Effector memory CD4-positive, alpha-beta T cell (primary cell): ENCODE data around the gene SOX18.

ENCODE experiments used
- DNase-seq, 3 donors: peaks; one replicate each; pipeline ENCODE4 v3.0.0-alpha.2; 2020
- H3K27ac ChIP-seq: 2 replicates; pipeline ENCODE4 v1.7.0; 2013; ENCODE audit warnings: mild to moderate bottlenecking, low read length, moderate library complexity; ENCODE audit not compliant: insufficient read depth, poor library complexity, severe bottlenecking
- H3K27me3 ChIP-seq: replicated peaks from 2 replicates; pipeline ENCODE4 v1.7.0; 2013; ENCODE audit warnings: mild to moderate bottlenecking, low read length; ENCODE audit not compliant: insufficient read depth, control insufficient read depth, poor library complexity, severe bottlenecking
- H3K36me3 ChIP-seq: 2 replicates; pipeline ENCODE4 v1.7.0; 2013; ENCODE audit warnings: mild to moderate bottlenecking, low read length, moderate library complexity; ENCODE audit not compliant: control insufficient read depth, insufficient read depth
- H3K4me1 ChIP-seq: 2 replicates; pipeline ENCODE4 v1.7.0; 2013; ENCODE audit warnings: low read length, mild to moderate bottlenecking; ENCODE audit not compliant: control insufficient read depth, insufficient read depth, poor library complexity, severe bottlenecking
- H3K4me3 ChIP-seq: 2 replicates; pipeline ENCODE4 v1.7.0; 2013; ENCODE audit warnings: low read length, low read depth, mild to moderate bottlenecking; ENCODE audit not compliant: insufficient read depth, poor library complexity, severe bottlenecking
- H3K9me3 ChIP-seq: 2 replicates; pipeline ENCODE4 v1.7.0; 2013; ENCODE audit warnings: mild to moderate bottlenecking, low read length, moderate library complexity; ENCODE audit not compliant: control insufficient read depth

Gene SOX18

DNA sequence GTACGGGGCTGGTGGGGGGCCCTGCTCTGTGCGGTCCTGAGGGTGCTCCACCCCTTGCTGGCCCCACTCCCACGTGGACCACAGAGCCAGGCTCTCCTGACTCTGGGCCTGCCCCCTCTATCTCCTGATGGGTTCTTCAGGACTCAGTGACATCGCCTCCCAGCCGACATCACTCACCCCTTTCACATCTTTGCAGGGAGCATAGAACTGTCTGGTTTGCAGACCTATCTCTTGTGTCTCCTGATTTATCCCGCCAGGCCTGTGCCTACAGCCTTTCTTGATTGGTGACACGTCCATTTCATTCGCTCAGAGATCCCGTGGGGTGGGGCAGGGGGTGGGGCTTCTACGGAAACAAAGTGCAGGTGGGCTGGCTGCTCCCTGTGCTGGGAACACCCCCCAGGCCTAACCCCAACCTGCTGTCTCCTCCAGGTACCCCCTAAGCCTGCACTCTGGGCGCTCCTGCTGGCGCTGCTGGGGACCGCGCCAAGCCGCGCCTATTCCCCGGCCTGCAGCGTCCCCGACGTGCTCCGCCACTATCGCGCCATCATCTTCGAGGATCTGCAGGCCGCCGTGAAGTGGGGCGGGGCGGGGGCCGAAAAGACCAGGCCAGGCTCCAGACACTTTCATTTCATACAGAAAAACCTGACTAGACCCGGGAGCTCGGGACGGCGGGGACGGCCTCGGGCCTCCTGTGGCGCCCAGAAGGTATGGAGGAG is 11.8 kb downstream of the SOX18 start:
- Histone ChIP-seq H3K27me3 (no peaks in the 10 kb centered on the region), H3K27ac (peak overlapping the region; percentile 32), H3K4me1 (peaks cover 79% of the 10 kb centered on the region), H3K36me3 (peaks cover 6% of the 10 kb centered on the region), H3K9me3 (no peaks in the 10 kb centered on the region), H3K4me3 (peak overlapping the region; percentile 66)
- DNase-seq, result no peak

- no peaks in the 10 kb centered on the region for H3K27me3 ChIP-seq
These were observed 12.3 kb downstream of the SOX18 start for GRCh38 chr20:64037199-64037497.

GRCh38 chr20:64036346-64037198 is 12.9 kb downstream of the SOX18 start:
- Histone ChIP-seq H3K9me3 (no peaks in the 10 kb centered on the region), H3K4me1 (peaks cover 71% of the 10 kb centered on the region), H3K27ac (peak overlapping the region; percentile 45), H3K4me3 (no peak overlapping the region), H3K27me3 (no peaks in the 10 kb centered on the region), H3K36me3 (peaks cover 17% of the 10 kb centered on the region)
- no peak for DNase-seq

More at GRCh38 chr20:64037199-64037497, 12.3 kb downstream of the SOX18 start:
- peaks cover 11% of the 10 kb centered on the region for H3K36me3 ChIP-seq
- DNase-seq, result no peak
- H3K27ac ChIP-seq, result peak overlapping the region; percentile 32
- H3K9me3 ChIP-seq, result no peaks in the 10 kb centered on the region
- no peak overlapping the region for H3K4me3 ChIP-seq
- peaks cover 77% of the 10 kb centered on the region for H3K4me1 ChIP-seq

DNA sequence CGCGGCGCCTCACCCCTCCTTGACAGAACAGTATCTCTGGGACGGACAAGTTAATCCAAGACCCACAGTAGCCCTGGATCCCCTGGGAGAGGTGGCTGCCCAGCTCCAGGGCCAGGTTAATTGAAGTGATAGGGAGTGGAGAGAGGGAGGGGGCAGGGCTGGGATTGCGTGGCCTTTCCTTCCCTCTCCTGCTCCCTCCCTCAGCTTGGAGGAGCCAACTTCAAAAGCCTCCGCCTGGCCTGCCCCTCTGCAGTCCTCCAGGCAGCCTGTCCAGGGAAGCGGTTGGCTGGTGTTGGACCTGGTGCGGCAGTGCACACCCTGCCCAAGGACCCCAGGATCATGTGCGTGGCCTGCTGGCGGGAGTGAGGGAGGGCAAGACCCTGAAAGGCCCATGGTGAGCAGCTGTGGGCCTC is 13.5 kb downstream of the SOX18 start, which contains the start of gene C20orf204:
TSS of gene C20orf204 (plus strand) at position 250 of the 413 bp plus-strand sequence. CDS start at position 392, 142 bp downstream.
- no peak within 1 kb of the TSS for H3K4me3 ChIP-seq
- DNase-seq, result no peak
- H3K27me3 ChIP-seq, result no peaks in the 10 kb centered on the region
- peaks cover 21% of the 10 kb centered on the region for H3K36me3 ChIP-seq
- H3K4me1 ChIP-seq, result peaks cover 65% of the 10 kb centered on the region
- H3K27ac ChIP-seq, result peak within 1 kb of the TSS; percentile 53
- no peaks in the 10 kb centered on the region for H3K9me3 ChIP-seq

- no peaks in the 10 kb centered on the region for H3K9me3 ChIP-seq
- H3K4me3 ChIP-seq, result no peak overlapping the region
- no peaks in the 10 kb centered on the region for H3K27me3 ChIP-seq
- peak in 2 of 3 donors; percentile 27 to 28 for DNase-seq
- H3K27ac ChIP-seq, result peak overlapping the region; percentile 53
- peaks cover 59% of the 10 kb centered on the region for H3K4me1 ChIP-seq
- peaks cover 27% of the 10 kb centered on the region for H3K36me3 ChIP-seq
These were observed 14.1 kb downstream of the SOX18 start for GRCh38 chr20:64035066-64035932.

DNA sequence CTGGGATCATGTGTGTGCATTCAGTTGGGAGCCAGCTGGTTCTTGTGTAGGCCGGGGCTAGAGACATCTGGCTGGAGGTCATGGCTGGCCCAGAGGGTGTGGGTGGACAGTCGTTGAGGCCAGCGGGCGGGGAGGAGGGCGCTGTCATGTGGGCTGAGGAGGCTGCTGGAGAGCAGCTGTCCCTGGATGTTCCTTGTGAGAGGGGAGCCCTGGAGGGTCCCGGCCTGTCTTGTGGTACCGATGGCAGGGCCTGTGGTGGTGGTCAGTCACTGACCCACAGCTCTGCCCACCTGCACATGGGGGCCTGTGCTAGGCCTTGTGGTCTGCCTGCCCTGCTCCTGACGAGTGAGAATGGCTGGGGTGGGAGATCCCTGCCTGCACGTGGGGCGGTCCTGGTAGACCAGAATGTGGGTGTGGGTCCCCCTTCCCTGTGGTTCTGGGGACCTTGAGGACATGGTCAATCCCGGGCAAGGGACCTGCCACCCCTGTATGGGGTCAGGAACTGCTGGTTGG is 15.4 kb downstream of the SOX18 start:
- Histone ChIP-seq H3K4me3 (no peak overlapping the region), H3K36me3 (peaks cover 40% of the 10 kb centered on the region), H3K27ac (peak overlapping the region; percentile 53), H3K4me1 (peaks cover 49% of the 10 kb centered on the region), H3K27me3 (no peaks in the 10 kb centered on the region), H3K9me3 (no peaks in the 10 kb centered on the region)
- no peak for DNase-seq

GRCh38 chr20:64032706-64033624 is 16.5 kb downstream of the SOX18 start:
- no peaks in the 10 kb centered on the region for H3K27me3 ChIP-seq
- H3K36me3 ChIP-seq, result peaks cover 50% of the 10 kb centered on the region
- no peak for DNase-seq
- H3K9me3 ChIP-seq, result no peaks in the 10 kb centered on the region
- no peak overlapping the region for H3K4me3 ChIP-seq
- peaks cover 40% of the 10 kb centered on the region for H3K4me1 ChIP-seq
- no peak overlapping the region for H3K27ac ChIP-seq

- peaks cover 29% of the 10 kb centered on the region for H3K4me1 ChIP-seq
- peaks cover 61% of the 10 kb centered on the region for H3K36me3 ChIP-seq
- no peak for DNase-seq
- no peak overlapping the region for H3K27ac ChIP-seq
- H3K9me3 ChIP-seq, result no peaks in the 10 kb centered on the region
- H3K27me3 ChIP-seq, result no peaks in the 10 kb centered on the region
- H3K4me3 ChIP-seq, result no peak overlapping the region
These were observed 17.6 kb downstream of the SOX18 start for GRCh38 chr20:64031822-64032314.
